RWPE1 (cell line): ENCODE results near the gene NTM.

Experiments
- CTCF ChIA-PET: fragments of 350-600 bp; sonication (Branson Sonifier 250); formaldehyde crosslinking; extraction: SDS; loops from one replicate; lab custom pipeline; 2021; lab: Yijun Ruan, JAX
- POLR2A ChIA-PET: fragments of 400-600 bp; formaldehyde crosslinking; extraction: SDS; loops from one replicate; lab custom pipeline; 2020; ENCODE audit warnings: antibody characterized with exemption; ENCODE audit not compliant: low non-redundant PET; lab: Yijun Ruan, JAX
- DNase-seq: peaks from one replicate; pipeline ENCODE4 v3.0.0; 2012; ENCODE audit warnings: low spot score
- H3K27ac ChIP-seq: fragments of 450-650 bp; 2 replicates; pipeline ENCODE4 v1.5.1; 2017
- TF ChIP-seq, protein P1 (sequence below): fragments of 450-650 bp; conservative IDR thresholded peaks from 2 replicates; pipeline ENCODE4 v1.5.1; 2017; ENCODE audit warnings: low read depth, mild to moderate bottlenecking

Gene NTM

DNA sequence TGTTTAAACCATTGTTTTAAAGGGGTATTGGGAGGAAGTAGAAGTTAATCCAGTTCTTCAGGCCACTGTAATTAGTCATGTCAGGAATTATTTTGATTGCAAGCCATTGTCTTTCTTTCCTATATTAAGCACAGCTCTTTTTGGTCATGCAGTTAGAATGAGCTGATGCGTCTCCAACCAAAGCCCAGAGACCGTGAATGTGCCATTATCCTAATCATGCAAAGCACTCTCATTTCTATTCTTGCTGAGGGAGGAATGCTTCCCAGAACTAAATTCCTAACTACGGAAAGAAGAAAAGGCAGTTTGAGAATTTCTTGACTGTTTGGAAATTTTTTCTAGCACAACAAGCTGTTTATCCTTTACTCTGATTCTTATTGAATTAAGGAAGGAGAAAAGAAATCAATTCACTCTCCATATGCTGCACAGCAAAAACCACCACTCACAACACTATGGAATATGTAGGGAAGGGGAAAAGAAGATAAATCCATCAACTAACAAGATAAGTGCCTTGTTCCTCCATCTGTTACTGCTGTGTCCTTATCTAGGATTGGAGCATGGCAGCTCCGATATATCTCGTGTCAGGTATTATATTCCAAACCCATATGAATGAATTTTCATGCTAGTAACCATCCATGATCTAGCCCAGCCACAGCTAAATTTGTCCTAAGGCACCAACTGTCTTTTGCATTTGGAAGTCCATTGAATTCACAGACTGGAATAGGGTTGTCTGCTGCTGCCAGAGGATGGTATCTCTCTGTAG lies 70.8 kb downstream of the NTM start:
- no peak for DNase-seq
- no peak overlapping the region for H3K27ac ChIP-seq
- POLR2A ChIA-PET, result no interaction called here
- TF ChIP-seq, protein P1, sequence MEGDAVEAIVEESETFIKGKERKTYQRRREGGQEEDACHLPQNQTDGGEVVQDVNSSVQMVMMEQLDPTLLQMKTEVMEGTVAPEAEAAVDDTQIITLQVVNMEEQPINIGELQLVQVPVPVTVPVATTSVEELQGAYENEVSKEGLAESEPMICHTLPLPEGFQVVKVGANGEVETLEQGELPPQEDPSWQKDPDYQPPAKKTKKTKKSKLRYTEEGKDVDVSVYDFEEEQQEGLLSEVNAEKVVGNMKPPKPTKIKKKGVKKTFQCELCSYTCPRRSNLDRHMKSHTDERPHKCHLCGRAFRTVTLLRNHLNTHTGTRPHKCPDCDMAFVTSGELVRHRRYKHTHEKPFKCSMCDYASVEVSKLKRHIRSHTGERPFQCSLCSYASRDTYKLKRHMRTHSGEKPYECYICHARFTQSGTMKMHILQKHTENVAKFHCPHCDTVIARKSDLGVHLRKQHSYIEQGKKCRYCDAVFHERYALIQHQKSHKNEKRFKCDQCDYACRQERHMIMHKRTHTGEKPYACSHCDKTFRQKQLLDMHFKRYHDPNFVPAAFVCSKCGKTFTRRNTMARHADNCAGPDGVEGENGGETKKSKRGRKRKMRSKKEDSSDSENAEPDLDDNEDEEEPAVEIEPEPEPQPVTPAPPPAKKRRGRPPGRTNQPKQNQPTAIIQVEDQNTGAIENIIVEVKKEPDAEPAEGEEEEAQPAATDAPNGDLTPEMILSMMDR, result no peak
- CTCF ChIA-PET, result no interaction called here

DNA sequence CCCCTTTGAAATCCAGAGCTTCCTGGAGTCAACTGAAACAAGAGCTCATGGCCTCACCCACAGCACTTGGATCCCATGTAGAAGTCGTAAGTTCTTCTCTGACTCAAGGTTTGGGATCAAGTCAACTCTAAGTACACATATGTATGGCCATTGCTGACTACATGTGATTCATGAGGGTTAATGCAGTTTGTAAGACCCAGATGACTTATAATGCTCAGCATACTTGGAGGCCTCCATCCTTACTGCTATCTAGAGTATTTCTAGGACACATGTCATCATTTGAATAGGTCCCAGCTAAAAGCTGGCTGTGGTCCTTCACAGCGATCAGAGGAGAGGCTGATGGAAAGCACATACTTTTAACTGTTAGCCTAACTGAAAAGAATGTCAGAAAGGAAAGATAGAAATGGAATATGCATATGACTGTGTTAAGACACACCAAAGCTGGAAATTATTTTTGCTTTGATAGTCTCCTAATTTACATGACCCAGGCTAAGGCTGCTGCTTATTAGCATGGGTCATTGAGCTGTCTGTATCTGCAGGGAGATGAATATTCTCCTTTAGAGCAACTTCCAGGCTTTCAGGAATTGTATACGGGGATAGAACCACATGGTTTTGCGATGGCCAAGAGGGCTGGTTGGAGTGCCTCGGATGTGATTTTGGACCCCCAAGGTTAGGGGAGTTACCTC lies 76.3 kb downstream of the NTM start:
- no peak overlapping the region for H3K27ac ChIP-seq
- ChIA-PET POLR2A (no interaction called here), CTCF (no interaction called here)

DNA sequence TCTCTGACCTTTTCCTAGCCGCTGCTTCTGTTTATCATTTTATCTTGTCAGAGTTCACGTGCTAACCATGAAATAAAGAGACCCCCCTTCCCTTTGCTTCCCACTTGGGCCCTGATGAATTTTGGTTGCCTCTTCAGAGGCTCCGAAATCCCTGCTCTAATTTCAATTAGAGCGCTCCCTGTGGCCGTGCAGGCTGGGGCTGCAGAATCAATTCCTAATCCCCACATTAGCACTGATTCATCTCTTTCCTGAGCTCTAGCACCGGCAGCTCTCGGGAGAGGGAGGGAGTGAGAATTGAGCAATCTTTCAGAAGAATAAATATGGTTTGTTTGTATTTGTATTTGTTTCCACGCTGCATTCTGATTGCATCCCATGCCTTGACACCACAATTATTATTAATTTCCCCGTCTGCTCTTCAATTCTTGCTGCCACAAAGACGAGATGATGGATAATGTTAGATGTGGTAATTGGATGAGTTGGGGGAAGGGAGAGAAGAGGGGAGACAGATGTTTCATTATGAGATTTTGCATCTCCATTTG lies 76.9 kb downstream of the NTM start:
- CTCF ChIA-PET, result no interaction called here

More for the DNA sequence above, 76.3 kb downstream of the NTM start:
- DNase-seq, result no peak
- TF ChIP-seq, protein P1, result no peak

DNA sequence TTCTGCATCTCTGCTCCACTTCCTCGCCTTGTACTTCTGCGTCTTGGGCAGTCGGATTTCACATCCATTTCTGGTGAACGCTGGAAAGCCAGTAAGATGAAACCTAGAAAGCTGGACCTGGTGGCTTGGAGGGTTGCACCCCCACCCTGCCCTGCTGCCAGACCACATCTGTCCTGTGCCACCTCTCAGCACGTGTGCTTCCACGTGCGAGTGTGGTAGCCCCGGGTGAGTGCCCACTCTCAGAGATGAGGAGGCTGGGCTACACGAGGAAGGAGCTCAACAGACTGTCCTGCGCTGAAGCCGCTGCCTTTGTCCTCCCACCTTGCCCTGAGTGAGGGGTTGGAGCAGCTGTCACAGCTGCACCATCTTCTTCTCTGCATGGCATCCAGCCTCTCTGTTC lies 77.5 kb downstream of the NTM start:
- TF ChIP-seq, protein P1, result no peak
- CTCF ChIA-PET, result no interaction called here
- H3K27ac ChIP-seq, result no peak overlapping the region
- DNase-seq, result no peak
- POLR2A ChIA-PET, result no interaction called here

More for the DNA sequence above, 76.9 kb downstream of the NTM start:
- DNase-seq, result no peak
- TF ChIP-seq, protein P1, result no peak
- H3K27ac ChIP-seq, result no peak overlapping the region
- POLR2A ChIA-PET, result no interaction called here

DNA sequence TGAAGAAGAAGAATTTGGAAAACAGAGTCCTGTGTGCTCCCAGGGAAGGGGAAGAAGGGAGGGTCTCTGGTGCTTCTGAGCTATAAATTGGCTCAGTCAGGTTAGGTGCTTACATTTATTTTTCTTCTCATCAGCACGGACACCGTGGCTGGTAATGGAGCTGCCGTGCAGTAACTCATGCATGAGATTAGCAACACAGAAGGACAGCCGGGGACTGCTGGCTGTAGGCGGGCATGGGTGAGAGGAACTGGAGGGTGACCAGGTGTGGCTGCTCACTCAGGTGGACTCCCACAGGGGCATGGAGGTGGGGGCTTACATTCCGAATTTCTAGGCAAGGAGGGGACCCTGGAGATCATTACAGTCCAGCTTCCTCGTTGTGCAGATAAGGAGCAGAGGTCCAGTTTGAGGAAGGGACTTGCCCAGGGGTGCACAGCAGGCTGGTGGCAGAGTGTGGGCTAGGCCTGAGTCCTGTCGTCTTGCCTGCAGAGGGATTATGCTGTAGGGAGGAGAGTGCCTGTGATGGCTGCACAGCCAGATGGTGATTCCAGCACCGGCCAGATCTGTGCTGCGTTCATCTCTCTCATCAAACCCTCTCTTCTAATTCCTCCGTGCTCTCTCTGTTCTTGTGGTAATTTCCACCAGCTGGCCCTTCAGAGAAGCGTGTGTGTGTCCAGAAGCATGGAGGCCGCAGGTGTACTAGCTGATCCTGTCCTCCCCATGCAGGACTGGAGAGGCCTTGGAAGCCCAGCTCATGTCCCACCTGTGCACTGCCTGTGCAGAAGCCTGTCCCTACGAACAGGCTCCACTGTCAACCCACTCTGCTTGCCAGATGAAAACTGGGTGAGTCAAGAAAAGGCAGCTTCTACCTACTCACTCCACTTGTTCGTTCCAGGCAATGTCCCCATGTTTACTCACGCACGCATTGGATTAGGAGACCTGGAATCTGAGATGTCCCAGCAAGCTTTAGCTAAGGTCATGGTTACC lies 78.9 kb downstream of the NTM start:
- ChIA-PET CTCF (no interaction called here), POLR2A (no interaction called here)
- H3K27ac ChIP-seq, result no peak overlapping the region
- TF ChIP-seq, protein P1, result no peak
- no peak for DNase-seq

DNA sequence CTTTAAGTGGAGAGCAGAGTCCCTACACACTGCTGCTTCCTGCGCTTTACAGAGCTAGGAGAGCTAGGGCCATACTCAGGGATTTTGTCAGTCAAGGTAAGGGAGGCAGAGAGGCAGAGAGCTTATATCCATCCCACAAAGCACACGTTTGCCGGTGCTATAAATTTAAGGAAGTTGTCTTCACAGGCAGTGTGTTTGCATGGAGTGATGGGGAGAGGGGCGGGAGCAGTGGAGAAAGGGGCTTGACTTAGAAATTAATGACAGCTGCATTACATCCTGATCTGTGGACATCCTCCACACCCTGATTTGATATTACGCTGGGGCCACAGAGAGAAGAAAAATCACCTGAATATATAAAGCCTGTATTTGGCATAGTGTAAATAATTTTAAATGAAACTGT lies 84.1 kb downstream of the NTM start:
- DNase-seq, result no peak
- no peak overlapping the region for H3K27ac ChIP-seq
- TF ChIP-seq, protein P1, result no peak
- ChIA-PET POLR2A (no interaction called here), CTCF (no interaction called here)
